HepG2 (cell line): ENCODE measurements around the gene TSPAN9. TPM values are rescaled to one million over a fixed set of nuclear protein-coding genes. Genes with fewer than 3 reads are reported as not detected.

Source experiments
- ATAC-seq: fragments of 200-7000 bp; cut with Tn5 transposase; 3 replicates; pipeline ENCODE4 v1.9.1; 2020; ENCODE audit warnings: mild to moderate bottlenecking, moderate library complexity
- BruUV-seq: library from RNA; stranded (reverse); fragments of 400-500 nt; replicated peaks from 2 replicates; lab custom pipeline; 2021; lab: Mats Ljungman, UMichigan
- CTCF ChIA-PET: fragments of 300-600 bp; formaldehyde crosslinking; extraction: SDS; loops from one replicate; lab custom pipeline; 2021; ENCODE audit warnings: low total read pairs, inconsistent platforms, low intra/inter-chr PET ratio; lab: Yijun Ruan, JAX
- POLR2A ChIA-PET: fragments of 350-600 bp; sonication (Branson Sonifier 250); formaldehyde crosslinking; loops from one replicate; lab custom pipeline; 2020; ENCODE audit warnings: antibody characterized with exemption, inconsistent platforms; lab: Yijun Ruan, JAX
- DNase-seq: peaks from one replicate; pipeline ENCODE4 v3.0.0-alpha.2; 2015; ENCODE audit warnings: low spot score
- FAIRE-seq: peaks from 3 replicates; lab custom pipeline; 2011; peaks lifted over from hg19 to GRCh38; lab: Jason Lieb, UNC
- H2AFZ ChIP-seq: one replicate; pipeline ENCODE4 v1.6.1; 2011; ENCODE audit warnings: low read length, inconsistent platforms
- H3K27ac ChIP-seq: fragments of 300-600 bp; 3 replicates; pipeline ENCODE4 v1.8.0; 2011; ENCODE audit warnings: mixed run types, mild to moderate bottlenecking, mixed read lengths, low read length, inconsistent platforms; ENCODE audit not compliant: insufficient read depth; ENCODE audit errors: extremely low read length
- H3K27me3 ChIP-seq, 2 experiments: fragments of 200-600 bp in 1 of 2; 2 replicates in 1 of 2; 3 replicates in 1 of 2; pipeline versions ENCODE4 v1.6.0 to v1.8.0; 2011; ENCODE audit warnings: low read length in 2 of 2, mild to moderate bottlenecking in 2 of 2, moderate library complexity in 2 of 2, inconsistent platforms in 1 of 2; ENCODE audit not compliant: insufficient read depth in 2 of 2, control insufficient read depth in 1 of 2
- H3K36me3 ChIP-seq, 2 experiments: fragments of 200-600 bp in 1 of 2; replicated peaks in 1 of 2; 2 replicates in 1 of 2; 3 replicates in 1 of 2; pipeline versions ENCODE4 v1.5.1 to v1.8.0; 2011; ENCODE audit warnings: low read length in 2 of 2, inconsistent platforms in 1 of 2; ENCODE audit not compliant: insufficient read depth in 2 of 2, control insufficient read depth in 1 of 2
- H3K4me1 ChIP-seq: 2 replicates; pipeline ENCODE4 v1.5.1; 2012; ENCODE audit warnings: low read length, inconsistent platforms; ENCODE audit not compliant: insufficient read depth
- H3K4me2 ChIP-seq: 2 replicates; pipeline ENCODE4 v1.6.0; 2011; ENCODE audit warnings: low read depth, low read length, inconsistent platforms
- H3K4me3 ChIP-seq, 3 experiments: fragments of 200-600 bp in 1 of 3; sonication (generic), shearing (Covaris generic) in 1 of 3; replicated peaks in 1 of 3; 2 replicates each; pipeline ENCODE4 v1.5.1; 2011 to 2016; ENCODE audit warnings: low read length in 3 of 3, inconsistent platforms in 2 of 3, low read depth in 2 of 3, mild to moderate bottlenecking in 2 of 3, control low read depth in 1 of 3, mixed read lengths in 1 of 3; ENCODE audit not compliant: insufficient read depth in 1 of 3
- H3K79me2 ChIP-seq: one replicate; pipeline ENCODE4 v1.6.1; 2011; ENCODE audit warnings: low read length, inconsistent platforms; ENCODE audit not compliant: insufficient read depth
- H3K9ac ChIP-seq: 2 replicates; pipeline ENCODE4 v1.6.0; 2011; ENCODE audit warnings: mild to moderate bottlenecking, low read depth, low read length, inconsistent platforms; ENCODE audit not compliant: insufficient read depth
- H3K9me3 ChIP-seq: 2 replicates; pipeline ENCODE4 v1.5.1; 2012; ENCODE audit warnings: mild to moderate bottlenecking, low read length
- H4K20me1 ChIP-seq: 2 replicates; pipeline ENCODE4 v1.6.0; 2011; ENCODE audit warnings: inconsistent platforms, mild to moderate bottlenecking, low read length, moderate library complexity; ENCODE audit not compliant: insufficient read depth
- ELK4 ChIP-seq: sonication (generic); formaldehyde crosslinking; IDR thresholded peaks from 2 replicates; pipeline ENCODE4 v1.9.0; 2021; ENCODE audit warnings: missing genetic modification reagents, borderline replicate concordance
- MTF1 ChIP-seq: sonication (generic); formaldehyde crosslinking; IDR thresholded peaks from 2 replicates; pipeline ENCODE4 v1.5.0; 2020; ENCODE audit warnings: missing genetic modification reagents
- RXRA ChIP-seq: sonication (generic); formaldehyde crosslinking; IDR thresholded peaks from 2 replicates; pipeline ENCODE4 v1.5.1; 2020; ENCODE audit warnings: missing genetic modification reagents
- ZNF761 ChIP-seq: sonication (generic); formaldehyde crosslinking; conservative IDR thresholded peaks from 2 replicates; pipeline ENCODE4 v1.4.0; 2020; ENCODE audit warnings: mild to moderate bottlenecking, missing genetic modification reagents
- ZSCAN31 ChIP-seq: sonication (generic); formaldehyde crosslinking; IDR thresholded peaks from 2 replicates; pipeline ENCODE4 v1.5.0; 2020; ENCODE audit warnings: low read depth, mild to moderate bottlenecking, missing genetic modification reagents
- WGBS: methylation state at CpG from one replicate; pipeline ENCODE4 v1.1.6; 2017; ENCODE audit warnings: low lambda C conversion rate; 5-methylcytosine and 5-hydroxymethylcytosine counted together
- in situ Hi-C: cut with HindIII; loops from 2 replicates; pipeline ENCODE4 v1.10.0; 2017; ENCODE audit warnings: low pct_unique_long_range_greater_than_20kb; ENCODE audit not compliant: extremely low pct_ligation_motif_present
- intact Hi-C: fragments of 100-400 bp; cut with micrococcal nuclease; formaldehyde crosslinking; loops from one replicate; pipeline ENCODE4 v1.10.0; 2022; ENCODE audit not compliant: unreplicated experiment
- polyA plus RNA-seq, 8 experiments: library from polyadenylated mRNA; depleted of rRNA in 3 of 8; stranded (reverse) in 7 of 8; unstranded in 1 of 8; fragments of >200 nt; fragmentation: Illumina TruSeq in 4 of 8; extraction: Trizol in 4 of 8; gene quantifications; 2 replicates each; pipeline versions ENCODE4 v1.2.1 to v1.2.3, GENCODE V29; 2011 to 2016; ENCODE audit warnings: low read depth in 4 of 8, missing spikeins in 1 of 8, mixed read lengths in 1 of 8; ENCODE audit not compliant: insufficient read depth in 1 of 8
- total RNA-seq, 5 experiments: library from RNA; depleted of rRNA; stranded (reverse); fragments of >200 nt; fragmentation: Illumina TruSeq; extraction: Trizol; gene quantifications; 2 replicates each; pipeline ENCODE4 v1.2.3, GENCODE V29; 2016; ENCODE audit warnings: low read depth in 1 of 5
- TF ChIP-seq, protein P1 (sequence below), 2 experiments: fragments of 450-650 bp in 1 of 2; sonication (generic) in 1 of 2; formaldehyde crosslinking; IDR thresholded peaks; 2 replicates each; pipeline versions ENCODE4 v1.5.0 to v1.8.0; 2020 to 2022; ENCODE audit warnings: mild to moderate bottlenecking in 1 of 2, missing genetic modification reagents in 1 of 2
- TF ChIP-seq, protein P2 (sequence below): sonication (generic); formaldehyde crosslinking; IDR thresholded peaks from 2 replicates; pipeline ENCODE4 v1.5.0; 2020; ENCODE audit warnings: mild to moderate bottlenecking, missing genetic modification reagents

TSPAN9 gene
- total and polyA plus RNA-seq, 2 of the 13 experiments (the other 11 are each of a cell fraction or from before 2014, with no cell fraction given): 18.1 to 42.3 TPM

DNA sequence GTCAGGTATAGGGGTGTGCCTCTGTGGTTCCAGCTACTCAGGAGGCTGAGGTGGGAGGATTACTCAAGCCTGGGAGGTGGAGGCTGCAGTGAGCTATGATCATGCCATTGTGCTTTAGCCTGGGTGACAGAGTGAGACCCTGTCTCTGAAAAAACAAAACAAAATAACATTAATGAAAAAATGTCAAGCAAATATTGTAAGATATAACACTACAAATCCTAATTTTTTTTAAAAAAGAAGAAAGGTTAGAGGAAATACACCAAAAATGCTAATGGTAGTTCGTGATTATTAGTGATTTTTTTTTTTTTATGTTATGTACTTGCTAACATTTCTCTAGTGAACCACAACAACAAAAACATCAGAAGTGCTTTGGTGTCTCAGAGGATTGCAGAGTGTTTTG lies 47.7 kb downstream of the TSPAN9 start:
- no peak overlapping the region for H3K4me3 ChIP-seq
- peaks cover 4% of the 10 kb centered on the region for H3K79me2 ChIP-seq
- BruUV-seq: no TSS peak
- H3K27ac ChIP-seq: no peak overlapping the region
- intact Hi-C loops: no loop called here
- ChIA-PET POLR2A (no interaction called here), CTCF (no interaction called here)
- H3K27me3 ChIP-seq: no peaks in the 10 kb centered on the region
- H3K9me3 ChIP-seq: no peaks in the 10 kb centered on the region
- H2AFZ ChIP-seq: no peak overlapping the region
- H3K9ac ChIP-seq: no peak overlapping the region
- H3K36me3 ChIP-seq: peaks cover 2 to 14% of the 10 kb centered on the region in 2 experiments; a peak in 4 of 5 replicates
- TF ChIP-seq ZNF761 (CRISPR knock-in tag) (no peak), ELK4 (no peak), RXRA (CRISPR knock-in tag) (no peak), MTF1 (CRISPR knock-in tag) (no peak), ZSCAN31 (CRISPR knock-in tag) (no peak)
- TF ChIP-seq, protein P1, sequence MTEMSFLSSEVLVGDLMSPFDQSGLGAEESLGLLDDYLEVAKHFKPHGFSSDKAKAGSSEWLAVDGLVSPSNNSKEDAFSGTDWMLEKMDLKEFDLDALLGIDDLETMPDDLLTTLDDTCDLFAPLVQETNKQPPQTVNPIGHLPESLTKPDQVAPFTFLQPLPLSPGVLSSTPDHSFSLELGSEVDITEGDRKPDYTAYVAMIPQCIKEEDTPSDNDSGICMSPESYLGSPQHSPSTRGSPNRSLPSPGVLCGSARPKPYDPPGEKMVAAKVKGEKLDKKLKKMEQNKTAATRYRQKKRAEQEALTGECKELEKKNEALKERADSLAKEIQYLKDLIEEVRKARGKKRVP (CRISPR knock-in tag; IDR thresholded peaks at IDR 0.05): no peak
- TF ChIP-seq, protein P2, sequence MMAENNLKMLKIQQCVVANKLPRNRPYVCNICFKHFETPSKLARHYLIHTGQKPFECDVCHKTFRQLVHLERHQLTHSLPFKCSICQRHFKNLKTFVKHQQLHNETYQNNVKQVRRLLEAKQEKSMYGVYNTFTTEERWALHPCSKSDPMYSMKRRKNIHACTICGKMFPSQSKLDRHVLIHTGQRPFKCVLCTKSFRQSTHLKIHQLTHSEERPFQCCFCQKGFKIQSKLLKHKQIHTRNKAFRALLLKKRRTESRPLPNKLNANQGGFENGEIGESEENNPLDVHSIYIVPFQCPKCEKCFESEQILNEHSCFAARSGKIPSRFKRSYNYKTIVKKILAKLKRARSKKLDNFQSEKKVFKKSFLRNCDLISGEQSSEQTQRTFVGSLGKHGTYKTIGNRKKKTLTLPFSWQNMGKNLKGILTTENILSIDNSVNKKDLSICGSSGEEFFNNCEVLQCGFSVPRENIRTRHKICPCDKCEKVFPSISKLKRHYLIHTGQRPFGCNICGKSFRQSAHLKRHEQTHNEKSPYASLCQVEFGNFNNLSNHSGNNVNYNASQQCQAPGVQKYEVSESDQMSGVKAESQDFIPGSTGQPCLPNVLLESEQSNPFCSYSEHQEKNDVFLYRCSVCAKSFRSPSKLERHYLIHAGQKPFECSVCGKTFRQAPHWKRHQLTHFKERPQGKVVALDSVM (CRISPR knock-in tag): 0 out of 2 replicates have a peak, but pooled peaks have one; percentile 19
- FAIRE-seq (no peak), ATAC-seq (no peak), DNase-seq (no peak)
- no peaks in the 10 kb centered on the region; the same call in 1 of the 2 replicates for H4K20me1 ChIP-seq
- H3K4me2 ChIP-seq: no peak overlapping the region
- WGBS: 90% methylated on average over 1 of the region's 1 CpG
- in situ Hi-C loops: no loop called here
- no peaks in the 10 kb centered on the region for H3K4me1 ChIP-seq
